HepG2 (cell line): ENCODE data around the gene ZCCHC17.

Experiments used
- ARHGAP35 ChIP-seq: sonication (generic); formaldehyde crosslinking; IDR thresholded peaks from 2 replicates; pipeline ENCODE4 v1.9.0; 2022; ENCODE audit warnings: mild to moderate bottlenecking, inconsistent platforms, moderate library complexity, missing genetic modification reagents, borderline replicate concordance
- EP300 ChIP-seq, 3 experiments: sonication (generic) in 1 of 3; formaldehyde crosslinking in 1 of 3; IDR thresholded peaks; 2 replicates each; pipeline versions ENCODE4 v1.5.1 to v1.6.1; 2011 to 2020; ENCODE audit warnings: low read depth in 2 of 3, low read length in 2 of 3, borderline replicate concordance in 1 of 3, improper control_type of control experiment in 1 of 3, mild to moderate bottlenecking in 1 of 3, missing genetic modification reagents in 1 of 3, moderate library complexity in 1 of 3
- FOXM1 ChIP-seq: sonication (generic); formaldehyde crosslinking; IDR thresholded peaks from 2 replicates; pipeline ENCODE4 v1.5.0; 2020; ENCODE audit warnings: missing genetic modification reagents
- JARID2 ChIP-seq: sonication (generic); formaldehyde crosslinking; IDR thresholded peaks from 2 replicates; pipeline ENCODE4 v1.8.1; 2023; ENCODE audit warnings: missing genetic modification reagents, inconsistent platforms; ENCODE audit not compliant: insufficient replicate concordance
- KLF11 ChIP-seq: IDR thresholded peaks from 2 replicates; pipeline ENCODE4 v1.6.1; 2016; ENCODE audit warnings: missing compliant biosample characterization
- KLF6 ChIP-seq: IDR thresholded peaks from 2 replicates; pipeline ENCODE4 v1.8.0; 2016; ENCODE audit warnings: missing biosample characterization, missing genetic modification reagents
- NFATC3 ChIP-seq: sonication (generic); formaldehyde crosslinking; IDR thresholded peaks from 2 replicates; pipeline ENCODE4 v1.5.1; 2020; ENCODE audit warnings: mild to moderate bottlenecking, missing genetic modification reagents
- ZFP37 ChIP-seq: sonication (generic); formaldehyde crosslinking; IDR thresholded peaks from 2 replicates; pipeline ENCODE4 v1.4.0; 2020; ENCODE audit warnings: missing genetic modification reagents, borderline replicate concordance
- ZNF772 ChIP-seq: sonication (generic); formaldehyde crosslinking; IDR thresholded peaks from 2 replicates; pipeline ENCODE4 v1.5.0; 2020; ENCODE audit warnings: mild to moderate bottlenecking, missing genetic modification reagents
- TF ChIP-seq, protein P1 (sequence below): sonication (generic); formaldehyde crosslinking; IDR thresholded peaks from 2 replicates; pipeline ENCODE4 v1.5.0; 2020; ENCODE audit warnings: mild to moderate bottlenecking, missing genetic modification reagents, moderate library complexity
- TF ChIP-seq, protein P2 (sequence below): sonication (generic); formaldehyde crosslinking; IDR thresholded peaks from 2 replicates; pipeline ENCODE4 v1.8.1; 2023; ENCODE audit warnings: missing genetic modification reagents, mild to moderate bottlenecking, borderline replicate concordance
- TF ChIP-seq, protein P3 (sequence below): sonication (generic); formaldehyde crosslinking; IDR thresholded peaks from 2 replicates; pipeline ENCODE4 v1.4.0; 2020; ENCODE audit warnings: missing genetic modification reagents
- TF ChIP-seq, protein P4 (sequence below): sonication (generic); formaldehyde crosslinking; IDR thresholded peaks from 2 replicates; pipeline ENCODE4 v1.4.0; 2020; ENCODE audit warnings: missing genetic modification reagents
- TF ChIP-seq, protein P5 (sequence below): sonication (generic); formaldehyde crosslinking; IDR thresholded peaks from 2 replicates; pipeline ENCODE4 v1.8.1; 2023; ENCODE audit warnings: missing genetic modification reagents, inconsistent platforms, borderline replicate concordance

DNA sequence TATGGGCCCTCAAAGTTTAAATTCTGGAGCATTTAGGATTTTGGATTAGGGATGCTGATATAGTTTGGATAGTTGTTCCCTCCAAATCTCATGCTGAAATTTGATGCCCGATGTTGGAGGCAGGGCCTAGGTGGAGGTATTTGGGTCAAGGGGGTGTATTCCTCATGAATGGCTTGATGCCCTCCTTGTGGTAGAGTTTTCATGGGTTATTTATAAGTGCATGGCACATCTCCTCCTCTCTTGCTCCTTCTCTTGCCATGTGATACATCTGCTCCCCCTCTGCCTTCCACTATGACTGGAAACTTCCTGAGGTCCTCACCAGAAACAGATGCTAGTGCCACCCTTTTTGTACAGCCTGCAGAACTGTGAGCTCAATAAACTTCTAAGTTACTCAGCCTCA, 39.6 kb upstream of the ZCCHC17 start:
- TF ChIP-seq, protein P1, sequence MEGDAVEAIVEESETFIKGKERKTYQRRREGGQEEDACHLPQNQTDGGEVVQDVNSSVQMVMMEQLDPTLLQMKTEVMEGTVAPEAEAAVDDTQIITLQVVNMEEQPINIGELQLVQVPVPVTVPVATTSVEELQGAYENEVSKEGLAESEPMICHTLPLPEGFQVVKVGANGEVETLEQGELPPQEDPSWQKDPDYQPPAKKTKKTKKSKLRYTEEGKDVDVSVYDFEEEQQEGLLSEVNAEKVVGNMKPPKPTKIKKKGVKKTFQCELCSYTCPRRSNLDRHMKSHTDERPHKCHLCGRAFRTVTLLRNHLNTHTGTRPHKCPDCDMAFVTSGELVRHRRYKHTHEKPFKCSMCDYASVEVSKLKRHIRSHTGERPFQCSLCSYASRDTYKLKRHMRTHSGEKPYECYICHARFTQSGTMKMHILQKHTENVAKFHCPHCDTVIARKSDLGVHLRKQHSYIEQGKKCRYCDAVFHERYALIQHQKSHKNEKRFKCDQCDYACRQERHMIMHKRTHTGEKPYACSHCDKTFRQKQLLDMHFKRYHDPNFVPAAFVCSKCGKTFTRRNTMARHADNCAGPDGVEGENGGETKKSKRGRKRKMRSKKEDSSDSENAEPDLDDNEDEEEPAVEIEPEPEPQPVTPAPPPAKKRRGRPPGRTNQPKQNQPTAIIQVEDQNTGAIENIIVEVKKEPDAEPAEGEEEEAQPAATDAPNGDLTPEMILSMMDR (CRISPR knock-in tag) = no peak
- TF ChIP-seq, protein P2, sequence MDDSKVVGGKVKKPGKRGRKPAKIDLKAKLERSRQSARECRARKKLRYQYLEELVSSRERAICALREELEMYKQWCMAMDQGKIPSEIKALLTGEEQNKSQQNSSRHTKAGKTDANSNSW = no peak
- TF ChIP-seq EP300 (IDR thresholded peaks at IDR 0.05; ENCODE audit: low read depth in 2 of 2, low read length in 2 of 2) = no peak
- TF ChIP-seq EP300 (CRISPR knock-in tag; IDR thresholded peaks at IDR 0.05; ENCODE audit: borderline replicate concordance) = no peak
- TF ChIP-seq, protein P3, sequence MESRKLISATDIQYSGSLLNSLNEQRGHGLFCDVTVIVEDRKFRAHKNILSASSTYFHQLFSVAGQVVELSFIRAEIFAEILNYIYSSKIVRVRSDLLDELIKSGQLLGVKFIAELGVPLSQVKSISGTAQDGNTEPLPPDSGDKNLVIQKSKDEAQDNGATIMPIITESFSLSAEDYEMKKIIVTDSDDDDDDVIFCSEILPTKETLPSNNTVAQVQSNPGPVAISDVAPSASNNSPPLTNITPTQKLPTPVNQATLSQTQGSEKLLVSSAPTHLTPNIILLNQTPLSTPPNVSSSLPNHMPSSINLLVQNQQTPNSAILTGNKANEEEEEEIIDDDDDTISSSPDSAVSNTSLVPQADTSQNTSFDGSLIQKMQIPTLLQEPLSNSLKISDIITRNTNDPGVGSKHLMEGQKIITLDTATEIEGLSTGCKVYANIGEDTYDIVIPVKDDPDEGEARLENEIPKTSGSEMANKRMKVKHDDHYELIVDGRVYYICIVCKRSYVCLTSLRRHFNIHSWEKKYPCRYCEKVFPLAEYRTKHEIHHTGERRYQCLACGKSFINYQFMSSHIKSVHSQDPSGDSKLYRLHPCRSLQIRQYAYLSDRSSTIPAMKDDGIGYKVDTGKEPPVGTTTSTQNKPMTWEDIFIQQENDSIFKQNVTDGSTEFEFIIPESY (CRISPR knock-in tag) = no peak
- no peak for TF ChIP-seq FOXM1 (CRISPR knock-in tag)
- no peak for TF ChIP-seq JARID2 (CRISPR knock-in tag)
- TF ChIP-seq KLF6 (CRISPR knock-in tag) = no peak
- TF ChIP-seq, protein P4, sequence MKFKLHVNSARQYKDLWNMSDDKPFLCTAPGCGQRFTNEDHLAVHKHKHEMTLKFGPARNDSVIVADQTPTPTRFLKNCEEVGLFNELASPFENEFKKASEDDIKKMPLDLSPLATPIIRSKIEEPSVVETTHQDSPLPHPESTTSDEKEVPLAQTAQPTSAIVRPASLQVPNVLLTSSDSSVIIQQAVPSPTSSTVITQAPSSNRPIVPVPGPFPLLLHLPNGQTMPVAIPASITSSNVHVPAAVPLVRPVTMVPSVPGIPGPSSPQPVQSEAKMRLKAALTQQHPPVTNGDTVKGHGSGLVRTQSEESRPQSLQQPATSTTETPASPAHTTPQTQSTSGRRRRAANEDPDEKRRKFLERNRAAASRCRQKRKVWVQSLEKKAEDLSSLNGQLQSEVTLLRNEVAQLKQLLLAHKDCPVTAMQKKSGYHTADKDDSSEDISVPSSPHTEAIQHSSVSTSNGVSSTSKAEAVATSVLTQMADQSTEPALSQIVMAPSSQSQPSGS (CRISPR knock-in tag) = no peak
- TF ChIP-seq NFATC3 (CRISPR knock-in tag) = no peak
- TF ChIP-seq KLF11 (CRISPR knock-in tag) = no peak
- TF ChIP-seq ZNF772 (CRISPR knock-in tag) = no peak
- TF ChIP-seq ARHGAP35 = no peak
- TF ChIP-seq, protein P5, sequence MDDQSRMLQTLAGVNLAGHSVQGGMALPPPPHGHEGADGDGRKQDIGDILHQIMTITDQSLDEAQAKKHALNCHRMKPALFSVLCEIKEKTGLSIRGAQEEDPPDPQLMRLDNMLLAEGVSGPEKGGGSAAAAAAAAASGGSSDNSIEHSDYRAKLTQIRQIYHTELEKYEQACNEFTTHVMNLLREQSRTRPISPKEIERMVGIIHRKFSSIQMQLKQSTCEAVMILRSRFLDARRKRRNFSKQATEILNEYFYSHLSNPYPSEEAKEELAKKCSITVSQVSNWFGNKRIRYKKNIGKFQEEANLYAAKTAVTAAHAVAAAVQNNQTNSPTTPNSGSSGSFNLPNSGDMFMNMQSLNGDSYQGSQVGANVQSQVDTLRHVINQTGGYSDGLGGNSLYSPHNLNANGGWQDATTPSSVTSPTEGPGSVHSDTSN (CRISPR knock-in tag) = no peak
- TF ChIP-seq ZFP37 (CRISPR knock-in tag) = no peak
